Measurements from ENCODE around the gene HEPHL1.

- TF ChIP-seq CTCF (IDR thresholded peaks at IDR 0.05) (no peak), POLR2A (IDR thresholded peaks at IDR 0.05) (no peak), POLR2AphosphoS5 (IDR thresholded peaks at IDR 0.05) (no peak)
Observed at GRCh38 chr11:94066901-94067429, 45.8 kb downstream of the HEPHL1 start.

Measured in breast epithelium (tissue), 3 donors.